22Rv1 (cell line): ENCODE results near the gene DCLK1.

Source experiments
- ZFX ChIP-seq: fragments of 450-650 bp; IDR thresholded peaks from 2 replicates; pipeline ENCODE4 v1.6.1; 2017; ENCODE audit warnings: antibody characterized with exemption, borderline replicate concordance
- TF ChIP-seq, protein P1 (sequence below): fragments of 450-650 bp; IDR thresholded peaks from 2 replicates; pipeline ENCODE4 v1.5.1; 2017; ENCODE audit warnings: mild to moderate bottlenecking

DNA sequence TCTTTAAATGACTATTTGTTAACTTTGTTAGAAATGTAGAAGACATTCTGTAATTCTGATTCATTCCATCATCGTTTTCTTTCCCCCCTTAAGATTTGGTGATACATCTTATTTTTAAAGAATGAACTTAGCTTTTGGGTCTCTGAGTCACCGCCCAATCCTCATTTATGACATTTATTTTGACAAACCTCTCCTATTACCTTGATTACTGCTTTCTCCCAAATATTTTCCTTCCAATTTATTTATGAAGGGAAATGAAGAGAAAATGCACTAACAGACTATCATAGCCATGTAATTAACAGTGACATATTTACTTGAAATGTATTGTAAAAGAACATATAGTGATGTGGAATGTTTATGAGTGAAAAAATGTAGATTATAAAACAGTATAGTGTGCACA, 241.6 kb downstream of the DCLK1 start:
- TF ChIP-seq, protein P1, sequence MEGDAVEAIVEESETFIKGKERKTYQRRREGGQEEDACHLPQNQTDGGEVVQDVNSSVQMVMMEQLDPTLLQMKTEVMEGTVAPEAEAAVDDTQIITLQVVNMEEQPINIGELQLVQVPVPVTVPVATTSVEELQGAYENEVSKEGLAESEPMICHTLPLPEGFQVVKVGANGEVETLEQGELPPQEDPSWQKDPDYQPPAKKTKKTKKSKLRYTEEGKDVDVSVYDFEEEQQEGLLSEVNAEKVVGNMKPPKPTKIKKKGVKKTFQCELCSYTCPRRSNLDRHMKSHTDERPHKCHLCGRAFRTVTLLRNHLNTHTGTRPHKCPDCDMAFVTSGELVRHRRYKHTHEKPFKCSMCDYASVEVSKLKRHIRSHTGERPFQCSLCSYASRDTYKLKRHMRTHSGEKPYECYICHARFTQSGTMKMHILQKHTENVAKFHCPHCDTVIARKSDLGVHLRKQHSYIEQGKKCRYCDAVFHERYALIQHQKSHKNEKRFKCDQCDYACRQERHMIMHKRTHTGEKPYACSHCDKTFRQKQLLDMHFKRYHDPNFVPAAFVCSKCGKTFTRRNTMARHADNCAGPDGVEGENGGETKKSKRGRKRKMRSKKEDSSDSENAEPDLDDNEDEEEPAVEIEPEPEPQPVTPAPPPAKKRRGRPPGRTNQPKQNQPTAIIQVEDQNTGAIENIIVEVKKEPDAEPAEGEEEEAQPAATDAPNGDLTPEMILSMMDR, result no peak
- TF ChIP-seq ZFX, result no peak
